SK-N-SH (cell line): ENCODE results near the gene BTRC.

Source experiments
- EP300 ChIP-seq, 2 experiments: IDR thresholded peaks; 2 replicates each; pipeline versions ENCODE4 v1.4.0 to v1.6.1; 2012; ENCODE audit warnings: borderline replicate concordance in 1 of 2, low read depth in 1 of 2, low read length in 1 of 2
- EZH2phosphoT487 ChIP-seq: fragments of 200-600 bp; sonication (generic); IDR thresholded peaks from 2 replicates; pipeline ENCODE4 v1.6.1; 2017; ENCODE audit warnings: low read depth, mixed run types, mild to moderate bottlenecking, antibody characterized with exemption, moderate library complexity, borderline replicate concordance
- GABPA ChIP-seq: IDR thresholded peaks from 2 replicates; pipeline ENCODE4 v1.4.0; 2012; ENCODE audit warnings: low read depth, mild to moderate bottlenecking
- MXI1 ChIP-seq: IDR thresholded peaks from 2 replicates; pipeline ENCODE4 v1.6.1; 2012; ENCODE audit warnings: mild to moderate bottlenecking, low read depth, low read length, improper control_type of control experiment
- POLR2AphosphoS5 ChIP-seq: IDR thresholded peaks from 2 replicates; pipeline ENCODE4 v1.6.1; 2012; ENCODE audit warnings: low read depth, low read length
- RAD21 ChIP-seq: IDR thresholded peaks from 2 replicates; pipeline ENCODE4 v1.6.1; 2012; ENCODE audit warnings: mild to moderate bottlenecking, low read length
- RFX5 ChIP-seq: IDR thresholded peaks from 2 replicates; pipeline ENCODE4 v1.6.1; 2012; ENCODE audit warnings: mild to moderate bottlenecking, improper control_type of control experiment, low read length
- TAF1 ChIP-seq: IDR thresholded peaks from 2 replicates; pipeline ENCODE4 v1.6.1; 2012; ENCODE audit warnings: low read depth, mild to moderate bottlenecking, low read length, moderate library complexity, borderline replicate concordance
- USF1 ChIP-seq: IDR thresholded peaks from 2 replicates; pipeline ENCODE4 v1.4.0; 2012; ENCODE audit warnings: low read depth, borderline replicate concordance
- TF ChIP-seq, protein P1 (sequence below): fragments of 200-600 bp; sonication (generic); IDR thresholded peaks from 2 replicates; pipeline ENCODE4 v1.6.1; 2017; ENCODE audit warnings: antibody characterized with exemption, mild to moderate bottlenecking, moderate library complexity

DNA sequence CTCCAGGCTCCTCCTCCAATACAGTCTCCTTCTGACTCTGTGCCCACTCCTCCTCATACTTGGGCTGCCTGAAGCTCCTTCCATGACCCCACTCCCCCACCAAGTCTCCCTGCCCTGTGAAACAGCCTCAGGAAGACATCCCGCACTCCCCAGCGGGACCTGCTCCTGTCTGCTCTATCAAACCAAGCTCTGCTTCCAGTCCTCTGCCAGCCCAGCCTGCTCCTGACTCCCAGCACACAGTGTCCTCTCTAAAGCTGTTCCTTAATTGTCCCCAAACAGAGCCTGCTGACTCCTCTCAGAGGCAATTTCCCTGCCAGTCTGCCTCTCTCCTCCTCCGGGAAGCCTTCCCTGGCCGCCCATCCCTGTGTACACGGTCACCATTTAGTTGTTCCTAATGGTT is 224.2 kb downstream of the BTRC start:
- TF ChIP-seq GABPA = no peak
- TF ChIP-seq USF1 = no peak
- no peak for TF ChIP-seq TAF1
- no peak for TF ChIP-seq RFX5
- TF ChIP-seq, protein P1, sequence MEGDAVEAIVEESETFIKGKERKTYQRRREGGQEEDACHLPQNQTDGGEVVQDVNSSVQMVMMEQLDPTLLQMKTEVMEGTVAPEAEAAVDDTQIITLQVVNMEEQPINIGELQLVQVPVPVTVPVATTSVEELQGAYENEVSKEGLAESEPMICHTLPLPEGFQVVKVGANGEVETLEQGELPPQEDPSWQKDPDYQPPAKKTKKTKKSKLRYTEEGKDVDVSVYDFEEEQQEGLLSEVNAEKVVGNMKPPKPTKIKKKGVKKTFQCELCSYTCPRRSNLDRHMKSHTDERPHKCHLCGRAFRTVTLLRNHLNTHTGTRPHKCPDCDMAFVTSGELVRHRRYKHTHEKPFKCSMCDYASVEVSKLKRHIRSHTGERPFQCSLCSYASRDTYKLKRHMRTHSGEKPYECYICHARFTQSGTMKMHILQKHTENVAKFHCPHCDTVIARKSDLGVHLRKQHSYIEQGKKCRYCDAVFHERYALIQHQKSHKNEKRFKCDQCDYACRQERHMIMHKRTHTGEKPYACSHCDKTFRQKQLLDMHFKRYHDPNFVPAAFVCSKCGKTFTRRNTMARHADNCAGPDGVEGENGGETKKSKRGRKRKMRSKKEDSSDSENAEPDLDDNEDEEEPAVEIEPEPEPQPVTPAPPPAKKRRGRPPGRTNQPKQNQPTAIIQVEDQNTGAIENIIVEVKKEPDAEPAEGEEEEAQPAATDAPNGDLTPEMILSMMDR = no peak
- TF ChIP-seq EP300 (IDR thresholded peaks at IDR 0.05; ENCODE audit: borderline replicate concordance in 1 of 2, low read depth in 1 of 2, low read length in 1 of 2) = no peak
- no peak for TF ChIP-seq POLR2AphosphoS5
- TF ChIP-seq RAD21 = no peak
- TF ChIP-seq EZH2phosphoT487 = no peak
- no peak for TF ChIP-seq MXI1
